K562 (cell line): Measurements from ENCODE around the gene STX18. TPM values are rescaled to one million over a fixed set of nuclear protein-coding genes. Genes with fewer than 3 reads are reported as not detected.

Source experiments
- ATAC-seq: fragments of 200-7000 bp; cut with Tn5 transposase; 3 replicates; pipeline ENCODE4 v1.9.1; 2020; ENCODE audit warnings: moderate library complexity
- BruUV-seq: library from RNA; stranded (reverse); fragments of 400-500 nt; replicated peaks from 2 replicates; lab custom pipeline; 2021; lab: Mats Ljungman, UMichigan
- CTCF ChIA-PET: fragments of 300-600 bp; formaldehyde crosslinking; extraction: SDS; loops from one replicate; lab custom pipeline; 2021; ENCODE audit warnings: low intra/inter-chr PET ratio; lab: Yijun Ruan, JAX
- POLR2A ChIA-PET: fragments of 300-600, 350-650 bp; sonication (Branson Sonifier 250); formaldehyde crosslinking; extraction: SDS; loops from one replicate; lab custom pipeline; 2021; ENCODE audit warnings: antibody characterized with exemption, inconsistent platforms; lab: Yijun Ruan, JAX
- DNase-seq, 4 experiments: peaks; one replicate each; pipeline versions ENCODE4 v3.0.0 to v3.0.0-alpha.2; 2011 to 2018; ENCODE audit warnings: low spot score in 3 of 4, mixed read lengths in 3 of 4; ENCODE audit errors: extremely low read depth in 1 of 4
- FAIRE-seq: peaks from 2 replicates; lab custom pipeline; 2011; peaks lifted over from hg19 to GRCh38; lab: Jason Lieb, UNC
- H2AFZ ChIP-seq: 2 replicates; pipeline ENCODE4 v1.6.0; 2011; ENCODE audit warnings: low read depth, low read length, control low read depth, inconsistent platforms
- H3K27ac ChIP-seq: fragments of 200-600 bp; 3 replicates; pipeline ENCODE4 v1.8.0; 2011; ENCODE audit warnings: low read depth, mild to moderate bottlenecking, control low read depth, inconsistent platforms, low read length, moderate library complexity, mixed read lengths; ENCODE audit errors: extremely low read depth
- H3K27me3 ChIP-seq, 2 experiments: fragments of 300-600 bp in 1 of 2; 2 replicates in 1 of 2; 3 replicates in 1 of 2; pipeline versions ENCODE4 v1.6.0 to v1.8.0; 2011; ENCODE audit warnings: inconsistent platforms in 2 of 2, low read length in 2 of 2, mild to moderate bottlenecking in 1 of 2, mixed read lengths in 1 of 2, moderate library complexity in 1 of 2; ENCODE audit not compliant: control insufficient read depth in 2 of 2, insufficient read depth in 2 of 2
- H3K36me3 ChIP-seq: fragments of 300-600 bp; 3 replicates; pipeline ENCODE4 v1.8.0; 2011; ENCODE audit warnings: mild to moderate bottlenecking, low read length, inconsistent platforms; ENCODE audit not compliant: control insufficient read depth, insufficient read depth
- H3K4me1 ChIP-seq, 2 experiments: fragments of 200-600 bp in 1 of 2; replicated peaks in 1 of 2; 2 replicates in 1 of 2; 3 replicates in 1 of 2; pipeline versions ENCODE4 v1.5.1 to v1.8.0; 2011; ENCODE audit warnings: inconsistent platforms in 2 of 2, low read length in 2 of 2, mild to moderate bottlenecking in 1 of 2, mixed read lengths in 1 of 2, moderate library complexity in 1 of 2; ENCODE audit not compliant: control insufficient read depth in 2 of 2, insufficient read depth in 2 of 2
- H3K4me2 ChIP-seq: 2 replicates; pipeline ENCODE4 v1.6.1; 2011; ENCODE audit warnings: low read length, control low read depth, inconsistent platforms, mixed read lengths; ENCODE audit not compliant: insufficient read depth
- H3K4me3 ChIP-seq: fragments of 200-600 bp; sonication (generic), shearing (Covaris generic); 2 replicates; pipeline ENCODE4 v1.5.1; 2016; ENCODE audit warnings: control low read depth, inconsistent platforms
- H3K79me2 ChIP-seq: fragments of 200-600 bp; 3 replicates; pipeline ENCODE4 v1.8.0; 2011; ENCODE audit warnings: low read length, inconsistent platforms; ENCODE audit not compliant: control insufficient read depth, insufficient read depth
- H3K9ac ChIP-seq, 2 experiments: 2 replicates each; pipeline versions ENCODE4 v1.6.0 to v1.6.1; 2011; ENCODE audit warnings: low read depth in 2 of 2, low read length in 2 of 2, control low read depth in 1 of 2, inconsistent platforms in 1 of 2, mild to moderate bottlenecking in 1 of 2, mixed read lengths in 1 of 2; ENCODE audit not compliant: insufficient read depth in 1 of 2
- H3K9me1 ChIP-seq: one replicate; pipeline ENCODE4 v1.6.0; 2011; ENCODE audit warnings: inconsistent platforms, mild to moderate bottlenecking, low read length, moderate library complexity; ENCODE audit not compliant: control insufficient read depth, insufficient read depth
- H3K9me3 ChIP-seq: replicated peaks from 2 replicates; pipeline ENCODE4 v1.5.1; 2011; ENCODE audit warnings: low read depth, low read length, inconsistent platforms; ENCODE audit not compliant: control insufficient read depth, insufficient read depth
- H4K20me1 ChIP-seq: replicated peaks from 2 replicates; pipeline ENCODE4 v1.6.1; 2011; ENCODE audit warnings: low read length, inconsistent platforms, mixed read lengths; ENCODE audit not compliant: control insufficient read depth, insufficient read depth
- CSDE1 ChIP-seq, 2 experiments: fragments of 450-650 bp; IDR thresholded peaks; 2 replicates each; pipeline ENCODE4 v1.6.1; 2016; ENCODE audit warnings: mild to moderate bottlenecking in 1 of 2
- GATAD2B ChIP-seq: fragments of 450-650 bp; IDR thresholded peaks from 2 replicates; pipeline ENCODE4 v1.6.1; 2017; ENCODE audit warnings: mild to moderate bottlenecking, borderline replicate concordance
- HMGN3 ChIP-seq: IDR thresholded peaks from 2 replicates; pipeline ENCODE4 v1.6.1; 2011; ENCODE audit warnings: borderline replicate concordance, low read depth, mild to moderate bottlenecking, mixed read lengths, low read length; ENCODE audit not compliant: insufficient read length; ENCODE audit errors: extremely low read depth
- RBM25 ChIP-seq: fragments of 200-400 bp; formaldehyde crosslinking; IDR thresholded peaks from 2 replicates; pipeline ENCODE4 v1.6.1; 2018; ENCODE audit warnings: low read length, low read depth, moderate library complexity; ENCODE audit not compliant: severe bottlenecking
- ZFP36 ChIP-seq: fragments of 150-350 bp; IDR thresholded peaks from 2 replicates; pipeline ENCODE4 v1.6.1; 2018; ENCODE audit warnings: low read length, low read depth; ENCODE audit not compliant: partially characterized antibody
- ZNF274 ChIP-seq: IDR thresholded peaks from 2 replicates; pipeline ENCODE4 v1.6.1; 2011; ENCODE audit warnings: low read depth, mild to moderate bottlenecking, low read length, moderate library complexity, borderline replicate concordance
- ZNF655 ChIP-seq: fragments of 250-450 bp; sonication (Bioruptor Pico); IDR thresholded peaks from 2 replicates; pipeline ENCODE4 v1.5.0; 2021
- ZNF780A ChIP-seq: fragments of 250-450 bp; sonication (Bioruptor Pico); IDR thresholded peaks from 2 replicates; pipeline ENCODE4 v1.5.0; 2021; ENCODE audit warnings: mild to moderate bottlenecking
- WGBS: fragments of 100-300 bp; shearing (Covaris generic); methylation state at CpG from one replicate; pipeline ENCODE4 v1.1.6; 2016; ENCODE audit warnings: low coverage, mixed read lengths; ENCODE audit not compliant: insufficient coverage; ENCODE audit errors: missing lambda C conversion rate; 5-methylcytosine and 5-hydroxymethylcytosine counted together
- in situ Hi-C: fragments of 300-500 bp; cut with MboI; formaldehyde crosslinking; loops from 4 replicates; pipeline ENCODE4 v1.15.0; 2018; ENCODE audit warnings: inconsistent platforms, mixed read lengths
- intact Hi-C: fragments of 100-400 bp; cut with micrococcal nuclease; formaldehyde crosslinking; loops from 2 replicates; pipeline ENCODE4 v1.14.2; 2022
- polyA plus RNA-seq, 8 experiments: library from polyadenylated mRNA; depleted of rRNA in 4 of 8; stranded (reverse) in 5 of 8; unstranded in 3 of 8; fragments of >200 nt; fragmentation: Nextera tagmentation in 2 of 8; fragmentation: Illumina TruSeq in 1 of 8; extraction: Ambion mirVana in 2 of 8; extraction: Trizol in 1 of 8; gene quantifications; 2 replicates each; pipeline versions ENCODE4 v1.2.1 to v1.2.3, GENCODE V29; 2011 to 2014; ENCODE audit warnings: inconsistent platforms in 1 of 8, missing spikeins in 1 of 8
- total RNA-seq, 7 experiments: library from RNA; depleted of rRNA in 6 of 7; stranded (reverse); fragments of >200 nt in 6 of 7; fragmentation: Illumina TruSeq in 2 of 7; extraction: Trizol in 2 of 7; gene quantifications; 2 replicates each; pipeline versions ENCODE4 v1.2.1 to v1.2.3, GENCODE V29; 2011 to 2021; ENCODE audit warnings: low replicate concordance in 1 of 7

The STX18 gene
- total and polyA plus RNA-seq, 9 of the 15 experiments (the other 6 are each of a cell fraction or from before 2014, with no cell fraction given): 6.2 to 41.7 (median 22.7) TPM

- Histone ChIP-seq H3K36me3 (no peaks in the 10 kb centered on the region), H3K4me3 (no peak overlapping the region), H2AFZ (no peak overlapping the region), H3K9me3 (no peaks in the 10 kb centered on the region), H4K20me1 (no peaks in the 10 kb centered on the region), H3K27ac (no peak overlapping the region), H3K79me2 (no peaks in the 10 kb centered on the region), H3K27me3 (no peaks in the 10 kb centered on the region), H3K9me1 (no peaks in the 10 kb centered on the region), H3K4me2 (no peak overlapping the region), H3K9ac (no peak overlapping the region), H3K4me1 (no peaks in the 10 kb centered on the region)
- CTCF ChIA-PET: no interaction called here
- POLR2A ChIA-PET: interaction anchor here (0.6 kb wide), 1 partner anchor 146 kb away, joined by 3 read pairs; no protein-coding TSS in a partner anchor
- DNase-seq (no peak), ATAC-seq (no peak), FAIRE-seq (no peak)
- BruUV-seq: no TSS peak
- in situ Hi-C loops (no loop called here), intact Hi-C loops (no loop called here)
- TF ChIP-seq HMGN3: no peak
- no peak for TF ChIP-seq GATAD2B
- peak; percentile 79 for TF ChIP-seq RBM25
- no peak for TF ChIP-seq ZNF780A
- TF ChIP-seq ZFP36: peak; percentile 51
- no peak for TF ChIP-seq CSDE1 (IDR thresholded peaks at IDR 0.05)
- no peak for TF ChIP-seq ZNF655 (CRISPR knock-in tag)
- no peak for TF ChIP-seq ZNF274
- 75% methylated on average over 1 of the region's 1 CpG for WGBS
Observed at GRCh38 chr4:4549534-4549933, 7.7 kb upstream of the STX18 start.
